ENCODE data around the gene RAPGEF6.
"Not testable (repeated sequence)": the region's sequence is repeated elsewhere in the genome, so short reads cannot be mapped to it uniquely, and the experiment has no call there.

The RAPGEF6 gene

GRCh38 chr5:131382407-131383395 lies 252.3 kb downstream of the RAPGEF6 start:
- peak in 1 of 2 donors; percentile 81 for DNase-seq

GRCh38 chr5:131381777-131382176 lies 253.3 kb downstream of the RAPGEF6 start:
- no peak for DNase-seq

GRCh38 chr5:131381021-131381420 lies 254.0 kb downstream of the RAPGEF6 start:
- DNase-seq = no peak

GRCh38 chr5:131380238-131380637 lies 254.8 kb downstream of the RAPGEF6 start:
- not testable (repeated sequence) for DNase-seq

GRCh38 chr5:131379723-131380122 lies 255.3 kb downstream of the RAPGEF6 start:
- DNase-seq = peak in 1 of 2 donors; percentile 90

GRCh38 chr5:131378721-131379541 lies 256.1 kb downstream of the RAPGEF6 start:
- DNase-seq = peak in 1 of 2 donors; percentile 47

- DNase-seq = no peak
Observed at GRCh38 chr5:131377785-131378325, 257.2 kb downstream of the RAPGEF6 start.

GRCh38 chr5:131377346-131377745 lies 257.7 kb downstream of the RAPGEF6 start:
- no peak for DNase-seq

GRCh38 chr5:131375351-131375750 lies 259.7 kb downstream of the RAPGEF6 start:
- no peak for DNase-seq
